GM18519 (cell line): ENCODE results near the gene KDM4C.
"Not testable (repeated sequence)": the region's sequence is repeated elsewhere in the genome, so short reads cannot be mapped to it uniquely, and the experiment has no call there.

ENCODE experiments used
- ATAC-seq: cut with Tn5 transposase; IDR thresholded peaks from one replicate; pipeline ENCODE4 v1.9.1; 2021; ENCODE audit warnings: mild to moderate bottlenecking, moderate library complexity; ENCODE audit not compliant: unreplicated experiment, low FRiP score

The KDM4C gene

DNA sequence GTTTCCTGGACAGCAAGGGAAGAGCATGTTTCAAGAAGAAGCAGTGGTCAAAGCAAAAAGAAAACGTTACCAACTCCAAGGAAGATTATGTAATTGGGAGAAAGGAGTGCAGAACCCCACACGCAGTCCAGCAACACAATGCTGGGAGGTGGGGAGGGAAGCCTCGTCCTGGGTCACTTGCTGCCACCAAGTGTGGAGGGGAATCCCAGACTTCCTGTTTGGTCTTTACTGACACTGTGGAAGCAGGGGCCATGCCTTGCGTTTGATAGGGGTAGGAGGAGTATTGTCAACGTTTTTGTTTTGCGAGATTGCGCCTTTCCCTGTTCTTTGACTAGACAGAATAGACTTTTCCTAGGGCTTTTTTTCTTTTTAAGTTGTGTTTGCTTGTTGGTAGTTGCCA lies 421.0 kb downstream of the KDM4C start:
- ATAC-seq, result no peak

DNA sequence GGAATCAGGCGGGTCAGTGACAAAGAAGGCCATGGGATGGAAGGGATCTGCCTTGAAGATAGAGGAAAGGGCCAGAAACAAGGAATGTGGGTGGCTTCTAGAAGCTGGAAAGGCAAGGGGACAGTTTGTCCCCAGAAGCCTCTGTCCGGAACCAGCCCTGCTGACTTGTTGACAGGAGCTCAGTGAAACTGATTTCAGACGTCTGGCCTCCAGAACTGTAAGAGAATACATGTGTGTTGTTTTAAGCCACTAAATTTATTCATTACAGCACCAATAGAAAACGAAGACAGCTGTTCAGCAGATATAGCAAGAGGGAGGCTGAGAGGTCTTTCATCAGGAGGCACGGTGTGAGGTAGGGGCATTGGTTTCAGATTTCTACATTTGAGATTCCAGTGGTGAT lies 422.5 kb downstream of the KDM4C start:
- no peak for ATAC-seq

GRCh38 chr9:7183139-7183538 lies 425.4 kb downstream of the KDM4C start:
- not testable (repeated sequence) for ATAC-seq

GRCh38 chr9:7185612-7186011 lies 427.8 kb downstream of the KDM4C start:
- ATAC-seq, result no peak

DNA sequence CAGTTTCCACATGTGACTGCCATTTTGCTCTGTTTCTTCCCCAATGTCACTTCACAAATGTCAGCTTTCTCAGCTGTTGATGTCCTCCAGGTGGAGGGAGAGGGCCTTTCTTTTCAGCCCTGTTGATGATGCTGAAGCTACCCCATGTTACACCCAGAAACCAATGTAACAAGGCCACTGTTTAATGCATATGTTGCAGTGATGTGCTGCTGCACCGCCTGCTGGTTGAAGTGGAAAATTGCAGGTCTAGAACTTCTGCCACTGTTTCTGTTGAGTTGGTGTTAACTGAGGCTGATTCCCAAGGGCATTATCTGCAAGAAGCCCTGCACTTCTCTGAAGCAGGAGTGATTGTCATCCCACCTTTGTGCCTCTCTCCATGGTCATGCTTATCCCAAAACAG lies 428.4 kb downstream of the KDM4C start:
- ATAC-seq, result no peak

DNA sequence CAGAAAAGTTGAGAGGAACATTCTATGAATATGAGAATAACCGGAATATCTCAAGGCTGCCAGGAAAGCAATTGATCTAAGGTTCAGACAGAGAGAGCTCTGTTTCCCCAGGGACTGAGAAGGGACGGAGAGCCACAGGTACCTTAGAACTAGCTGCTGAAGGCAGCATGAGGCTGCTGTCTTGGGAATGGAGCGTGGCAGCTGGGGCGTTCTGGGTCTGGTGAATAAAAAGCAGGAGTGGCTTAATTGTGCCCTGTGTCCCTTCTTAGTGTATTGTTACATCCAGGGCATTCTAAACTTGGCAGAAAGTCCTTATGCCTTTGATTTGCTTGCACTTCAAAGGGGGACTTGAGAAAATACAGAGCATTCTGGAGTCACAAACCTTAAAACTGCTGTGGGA lies 434.5 kb downstream of the KDM4C start:
- no peak for ATAC-seq

DNA sequence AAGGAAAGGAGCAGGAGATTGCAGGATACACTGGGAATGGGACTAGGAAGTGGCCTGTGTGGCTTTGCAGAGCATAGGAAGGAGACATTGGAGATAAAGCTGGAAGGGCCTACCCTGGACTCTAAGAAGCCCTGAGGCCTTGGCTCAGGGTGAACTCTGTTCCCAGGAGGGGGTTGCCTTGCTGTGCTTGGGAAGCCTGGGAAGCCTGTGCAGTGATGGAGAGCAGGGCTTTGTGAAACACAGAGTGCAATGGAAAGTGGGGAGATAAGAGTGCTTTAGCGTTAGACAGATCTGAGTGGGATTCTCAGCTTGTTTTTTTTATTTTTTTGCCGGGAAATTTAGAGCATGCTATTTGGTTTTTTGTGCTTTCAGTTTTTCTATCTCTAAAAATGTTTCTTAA lies 437.8 kb downstream of the KDM4C start:
- no peak for ATAC-seq

DNA sequence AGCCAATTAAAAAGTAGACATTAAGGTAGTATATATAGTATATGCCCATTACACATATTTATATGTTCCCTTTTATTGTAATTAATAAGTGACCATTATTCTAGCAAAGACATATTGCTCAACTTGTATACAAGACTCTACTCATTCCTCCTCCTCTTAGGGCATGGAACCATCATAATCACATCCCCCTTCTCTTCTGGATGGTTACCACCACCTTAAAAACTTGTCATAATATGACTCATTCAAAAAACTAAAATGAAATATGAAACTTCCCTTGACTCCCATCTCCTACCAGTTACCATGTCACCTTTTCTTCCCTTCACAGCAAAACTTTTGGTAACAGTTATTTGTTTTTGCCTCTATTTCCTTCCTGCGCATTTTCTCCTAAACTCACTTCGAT lies 438.7 kb downstream of the KDM4C start:
- no peak for ATAC-seq

GRCh38 chr9:7201196-7201595 lies 443.4 kb downstream of the KDM4C start:
- ATAC-seq, result no peak

- ATAC-seq, result no peak
Observed at GRCh38 chr9:7205806-7206205, 448.0 kb downstream of the KDM4C start.

DNA sequence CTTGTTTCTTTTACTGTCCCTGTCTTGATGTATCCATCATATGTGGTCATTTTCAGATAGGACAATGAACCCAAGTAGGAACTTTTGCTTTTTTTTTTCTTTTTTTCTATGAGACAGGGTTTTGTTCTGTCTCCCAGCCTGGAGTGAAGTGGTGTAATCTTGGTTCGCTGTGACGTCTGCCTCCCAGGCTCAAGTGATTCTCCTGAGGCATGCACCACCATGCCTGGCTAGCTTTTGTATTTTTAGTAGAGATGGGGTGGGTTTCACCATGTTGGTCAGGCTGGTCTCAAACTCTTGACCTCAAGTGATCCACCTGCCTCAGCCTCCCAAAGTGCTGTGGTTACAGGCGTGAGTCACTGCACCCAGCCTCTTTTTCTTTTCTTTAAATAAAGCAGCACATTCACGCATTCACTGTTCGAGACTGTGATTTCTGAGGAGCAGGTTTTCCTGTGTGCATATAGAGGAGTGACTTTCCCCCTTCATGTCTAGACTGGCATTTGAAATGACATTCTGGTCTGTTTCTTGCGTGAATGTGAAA lies 448.5 kb downstream of the KDM4C start:
- no peak for ATAC-seq

DNA sequence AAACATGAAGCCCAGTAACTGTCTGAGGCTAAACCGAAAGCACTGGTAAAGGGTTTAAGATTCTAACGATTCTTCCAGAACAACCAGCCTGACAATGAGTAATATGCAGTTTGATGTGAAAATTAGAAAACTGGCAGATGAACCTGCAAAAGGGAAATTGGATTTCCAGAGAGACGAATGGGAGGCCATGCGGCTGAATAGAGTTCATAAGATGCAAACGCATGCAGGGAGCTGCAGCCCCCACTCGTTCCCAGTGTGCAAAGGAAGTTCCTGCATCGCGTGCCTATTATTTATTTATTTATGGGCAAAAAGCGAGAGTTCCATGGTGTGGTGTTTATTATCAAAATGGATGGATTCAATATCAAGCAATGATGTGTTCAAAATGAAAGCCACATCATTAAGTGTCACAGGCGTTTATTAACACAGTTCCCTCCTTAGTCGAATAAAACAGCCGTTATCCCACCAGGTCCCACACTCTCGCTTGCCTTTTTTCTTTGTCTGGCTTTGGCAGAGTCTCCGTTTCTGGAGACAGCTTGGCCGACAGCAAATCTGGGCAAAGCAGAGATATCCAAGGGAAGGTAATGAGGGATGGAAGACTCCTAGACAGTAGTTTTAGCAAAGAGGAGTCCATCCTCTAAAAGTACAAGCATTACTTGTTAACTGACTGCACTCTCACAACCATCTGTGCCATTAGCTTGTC lies 451.4 kb downstream of the KDM4C start:
- ATAC-seq, result no peak

- no peak for ATAC-seq
Observed at GRCh38 chr9:7209990-7210389, 452.2 kb downstream of the KDM4C start.

- no peak for ATAC-seq
Observed at GRCh38 chr9:7210854-7211637, 453.3 kb downstream of the KDM4C start.

DNA sequence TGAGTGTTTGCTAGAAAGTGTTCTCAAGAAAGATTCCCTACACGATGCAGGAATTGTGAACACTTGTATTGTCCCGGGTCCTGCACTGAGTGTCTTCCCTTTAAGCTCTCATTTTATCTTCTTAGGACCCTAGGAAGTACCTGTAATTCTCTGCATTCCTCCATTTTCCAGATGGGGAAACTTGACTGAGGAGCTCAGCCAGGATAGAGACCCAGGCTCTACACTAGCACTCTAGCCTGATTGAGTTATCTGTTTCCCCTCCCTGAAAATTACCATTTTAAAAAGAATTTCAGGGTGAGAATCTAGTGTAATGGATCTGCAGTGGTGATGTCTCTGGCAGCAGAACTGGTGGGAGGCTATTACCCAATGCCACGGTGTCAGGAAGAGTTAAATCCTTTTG lies 453.9 kb downstream of the KDM4C start:
- ATAC-seq, result no peak

DNA sequence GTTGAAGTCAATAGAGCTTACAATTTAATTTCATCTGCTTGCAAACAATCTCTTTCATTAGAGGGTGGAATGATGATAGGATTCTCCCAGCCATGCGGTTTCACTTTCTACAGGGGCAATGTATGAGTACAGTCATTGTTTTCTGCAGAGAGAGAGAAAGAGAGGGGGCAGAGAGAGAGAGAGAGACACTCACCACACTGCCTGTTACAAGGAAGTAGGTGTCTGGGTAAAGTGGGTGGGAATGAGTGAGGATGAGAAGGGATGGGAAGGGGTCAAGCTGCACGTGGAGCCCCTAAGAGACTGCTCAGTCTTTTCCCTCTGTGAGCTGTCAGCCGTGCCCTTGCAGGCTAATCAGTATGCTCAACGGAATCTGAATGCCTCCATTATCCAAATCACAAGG lies 454.3 kb downstream of the KDM4C start:
- no peak for ATAC-seq

DNA sequence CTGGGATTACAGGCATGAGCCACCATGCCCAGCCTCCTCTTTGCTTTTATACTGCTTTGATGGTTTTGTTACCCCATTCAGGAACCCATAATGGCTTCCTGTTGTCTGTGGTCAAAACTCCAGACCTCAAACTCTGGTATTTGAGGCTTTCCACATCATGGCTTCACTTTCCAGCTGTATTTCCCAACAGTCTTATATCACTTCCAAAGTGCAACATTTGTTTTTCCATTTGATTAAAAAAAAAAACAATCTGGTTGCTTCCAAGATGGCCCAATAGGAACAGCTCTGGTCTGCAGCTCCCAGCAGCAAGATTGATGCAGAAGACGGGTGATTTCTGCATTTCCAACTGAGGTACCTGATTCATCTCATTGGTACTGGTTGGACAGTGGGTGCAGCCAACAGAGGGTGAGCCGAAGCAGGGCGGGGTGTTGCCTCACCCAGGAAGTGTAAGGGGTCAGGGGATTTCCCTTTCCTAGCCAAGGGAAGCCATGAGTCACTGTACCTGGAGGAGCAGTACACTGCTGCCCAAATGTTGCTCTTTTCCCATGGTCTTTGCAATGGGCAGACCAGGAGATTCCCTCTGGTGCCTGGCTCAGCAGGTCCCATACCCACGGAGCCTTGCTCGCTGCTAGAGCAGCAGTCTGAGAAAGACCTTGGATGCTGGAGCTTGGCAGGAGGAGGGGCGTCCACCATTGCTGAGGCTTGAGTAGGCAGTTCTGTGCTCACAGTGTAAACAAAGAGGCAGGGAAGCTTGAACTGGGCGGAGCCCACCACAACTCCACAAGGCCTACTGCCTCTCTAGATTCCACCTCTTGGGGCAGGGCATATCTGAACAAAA lies 458.4 kb downstream of the KDM4C start:
- ATAC-seq, result no peak

DNA sequence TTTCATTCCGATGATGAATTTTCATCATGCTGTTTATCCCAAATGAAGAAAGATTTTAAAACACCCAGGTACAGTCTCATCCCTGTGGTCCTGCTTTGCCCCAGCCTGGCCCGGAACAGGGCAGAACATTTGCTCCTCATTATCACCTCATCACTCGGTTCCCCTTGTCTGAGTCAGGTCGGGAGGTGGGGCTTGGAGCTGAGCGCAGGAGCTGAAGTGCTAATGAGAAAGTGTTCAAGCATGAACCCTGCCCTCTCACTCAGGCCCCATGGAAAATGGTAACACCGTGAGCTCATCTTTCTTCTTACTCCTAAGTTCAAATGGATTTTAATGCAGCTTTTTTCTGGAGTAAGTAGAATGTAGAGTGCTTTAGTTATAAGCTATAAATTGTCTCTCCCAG lies 466.2 kb downstream of the KDM4C start:
- ATAC-seq, result no peak
